Effector memory CD8-positive, alpha-beta T cell (primary cell): ENCODE results near the gene ZNF600.
"Not testable (repeated sequence)": the region's sequence is repeated elsewhere in the genome, so short reads cannot be mapped to it uniquely, and the experiment has no call there.

Source experiments
- ATAC-seq: fragments of 150-1000 bp; cut with Tn5 transposase; replicated peaks from 2 replicates; pipeline ENCODE4 v1.10.0; 2021; ENCODE audit warnings: mild to moderate bottlenecking, moderate library complexity
- DNase-seq, 3 experiments: peaks; one replicate each; pipeline ENCODE4 v3.0.0; 2021
- H3K27ac Mint-ChIP-seq, 2 donors: one replicate each; pipeline ENCODE4 v1.8.0; 2022; ENCODE audit warnings: mild to moderate bottlenecking in 2 of 2, mixed read lengths in 2 of 2, moderate library complexity in 2 of 2
- H3K27me3 Mint-ChIP-seq, 2 donors: one replicate each; pipeline ENCODE4 v1.8.0; 2022; ENCODE audit warnings: mixed read lengths in 2 of 2
- H3K36me3 Mint-ChIP-seq: one replicate; pipeline ENCODE4 v1.8.0; 2022; ENCODE audit warnings: mild to moderate bottlenecking, moderate library complexity, mixed read lengths; ENCODE audit not compliant: insufficient read depth
- H3K4me1 Mint-ChIP-seq, 2 donors: one replicate each; pipeline ENCODE4 v1.8.0; 2022; ENCODE audit warnings: low read depth in 2 of 2, mixed read lengths in 2 of 2
- H3K4me3 Mint-ChIP-seq, 2 donors: one replicate each; pipeline ENCODE4 v1.8.0; 2022; ENCODE audit warnings: mild to moderate bottlenecking in 2 of 2, mixed read lengths in 2 of 2, moderate library complexity in 2 of 2
- H3K9me3 Mint-ChIP-seq, 2 donors: one replicate each; pipeline ENCODE4 v1.8.0; 2022; ENCODE audit warnings: mixed read lengths in 2 of 2

The ZNF600 gene

DNA sequence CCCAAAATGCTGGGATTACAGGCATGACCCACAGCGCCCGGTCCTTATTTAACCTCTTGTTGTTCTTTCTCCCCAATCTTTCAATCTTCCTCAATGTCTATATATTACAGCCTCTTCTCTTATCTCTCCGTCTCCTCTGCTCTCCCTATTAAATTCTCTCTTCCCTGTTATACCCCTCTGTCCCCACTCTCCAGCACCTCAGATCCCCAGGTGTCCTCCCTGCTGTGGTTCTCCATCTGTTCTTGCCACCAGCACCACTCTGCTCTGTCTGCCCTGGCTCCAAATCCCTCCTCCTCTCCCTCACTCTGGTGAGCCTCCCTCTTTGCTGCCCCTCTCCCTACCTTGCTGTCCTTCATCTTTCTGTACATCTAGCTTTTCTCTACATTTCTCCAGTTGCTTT lies 1.1 kb downstream of the ZNF600 start:
- H3K36me3 Mint-ChIP-seq = peaks cover 22% of the 10 kb centered on the region
- no peaks in the 10 kb centered on the region for H3K27me3 Mint-ChIP-seq
- no peak for DNase-seq
- peaks cover 28 to 51% of the 10 kb centered on the region in 2 donors for H3K4me1 Mint-ChIP-seq
- H3K27ac Mint-ChIP-seq = peak overlapping the region; percentile 35 to 72
- peak overlapping the region; percentile 82 to 89 for H3K4me3 Mint-ChIP-seq
- no peaks in the 10 kb centered on the region for H3K9me3 Mint-ChIP-seq
- ATAC-seq = no peak

GRCh38 chr19:52782864-52783263 lies 3.7 kb downstream of the ZNF600 start:
- H3K27ac Mint-ChIP-seq, H3K4me3 Mint-ChIP-seq, ATAC-seq, H3K9me3 Mint-ChIP-seq, DNase-seq, H3K27me3 Mint-ChIP-seq: not testable (repeated sequence)
- Mint-ChIP-seq H3K4me1 (peaks cover 50 to 73% of the 10 kb centered on the region in 2 donors), H3K36me3 (peaks cover 32% of the 10 kb centered on the region)

- no peaks in the 10 kb centered on the region for H3K9me3 Mint-ChIP-seq
Observed at GRCh38 chr19:52778811-52779210, 7.8 kb downstream of the ZNF600 start.

DNA sequence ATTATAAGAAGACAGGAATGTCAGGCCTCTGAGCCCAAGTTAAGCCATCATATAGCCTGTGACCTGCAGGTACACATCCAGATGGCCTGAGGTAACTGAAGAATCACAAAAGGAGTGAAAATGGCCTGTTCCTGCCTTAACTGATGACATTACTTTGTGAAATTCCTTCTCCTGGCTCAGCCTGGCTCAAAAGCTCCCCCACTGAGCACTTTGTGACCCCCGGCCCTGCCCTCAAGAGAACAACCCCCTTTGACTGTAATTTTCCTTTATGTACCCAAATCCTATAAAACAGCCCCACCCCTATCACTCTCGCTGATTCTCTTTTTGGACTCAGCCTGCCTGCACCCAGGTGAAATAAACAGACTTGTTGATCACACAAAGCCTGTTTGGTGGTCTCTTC lies 30.1 kb downstream of the ZNF600 start:
- H3K27me3 Mint-ChIP-seq, H3K4me1 Mint-ChIP-seq, DNase-seq, H3K27ac Mint-ChIP-seq, ATAC-seq, H3K4me3 Mint-ChIP-seq, H3K36me3 Mint-ChIP-seq, H3K9me3 Mint-ChIP-seq: not testable (repeated sequence)

More at GRCh38 chr19:52778811-52779210, 7.8 kb downstream of the ZNF600 start:
- H3K27ac Mint-ChIP-seq = peak overlapping the region; percentile 88 to 95
- DNase-seq = peak; percentile 23 to 35 (median 34)
- peak; percentile 92 for ATAC-seq
- peak overlapping the region; percentile 74 to 81 for H3K4me3 Mint-ChIP-seq
- peaks cover 45% of the 10 kb centered on the region for H3K36me3 Mint-ChIP-seq
- H3K27me3 Mint-ChIP-seq = no peaks in the 10 kb centered on the region
- H3K4me1 Mint-ChIP-seq = peaks cover 31 to 45% of the 10 kb centered on the region in 2 donors

GRCh38 chr19:52749780-52750179 lies 36.8 kb downstream of the ZNF600 start:
- no peak for ATAC-seq

GRCh38 chr19:52748336-52748950 lies 38.1 kb downstream of the ZNF600 start:
- no peak overlapping the region for H3K4me3 Mint-ChIP-seq
- no peak for DNase-seq
- no peaks in the 10 kb centered on the region for H3K27me3 Mint-ChIP-seq

More at GRCh38 chr19:52749780-52750179, 36.8 kb downstream of the ZNF600 start:
- no peaks in the 10 kb centered on the region for H3K27me3 Mint-ChIP-seq
- peaks cover 0 to 8% of the 10 kb centered on the region in 2 donors for H3K4me1 Mint-ChIP-seq
- no peak overlapping the region for H3K4me3 Mint-ChIP-seq
- H3K9me3 Mint-ChIP-seq = no peaks in the 10 kb centered on the region
- peaks cover 6% of the 10 kb centered on the region for H3K36me3 Mint-ChIP-seq
- no peak for DNase-seq
- H3K27ac Mint-ChIP-seq = no peak overlapping the region

GRCh38 chr19:52745919-52746318 lies 40.7 kb downstream of the ZNF600 start:
- H3K9me3 Mint-ChIP-seq, H3K36me3 Mint-ChIP-seq, H3K27me3 Mint-ChIP-seq: not testable (repeated sequence)
- Mint-ChIP-seq H3K4me3 (peak overlapping the region in 1 of 2 donors; percentile 7), H3K4me1 (peaks cover 13 to 30% of the 10 kb centered on the region in 2 donors), H3K27ac (peak overlapping the region; percentile 61 to 76)
- ATAC-seq (peak; percentile 89), DNase-seq (peak in 2 of 3 experiments; percentile 16 to 19)

More at GRCh38 chr19:52748336-52748950, 38.1 kb downstream of the ZNF600 start:
- no peak overlapping the region for H3K27ac Mint-ChIP-seq
- peaks cover 3 to 12% of the 10 kb centered on the region in 2 donors for H3K4me1 Mint-ChIP-seq
- peaks cover 8% of the 10 kb centered on the region for H3K36me3 Mint-ChIP-seq
- peak; percentile 41 for ATAC-seq
- no peaks in the 10 kb centered on the region for H3K9me3 Mint-ChIP-seq

- Mint-ChIP-seq H3K27me3 (no peaks in the 10 kb centered on the region), H3K9me3 (no peaks in the 10 kb centered on the region), H3K4me3 (peak overlapping the region in 1 of 2 donors; percentile 52), H3K36me3 (peaks cover 8% of the 10 kb centered on the region), H3K27ac (peak overlapping the region; percentile 81 to 91), H3K4me1 (peaks cover 13 to 33% of the 10 kb centered on the region in 2 donors)
- ATAC-seq (no peak), DNase-seq (no peak)
Observed at GRCh38 chr19:52743091-52743490, 43.5 kb downstream of the ZNF600 start.

- no peak for DNase-seq
- H3K4me3 Mint-ChIP-seq = peak overlapping the region; percentile 52 to 55
Observed at GRCh38 chr19:52742516-52742915, 44.1 kb downstream of the ZNF600 start.

DNA sequence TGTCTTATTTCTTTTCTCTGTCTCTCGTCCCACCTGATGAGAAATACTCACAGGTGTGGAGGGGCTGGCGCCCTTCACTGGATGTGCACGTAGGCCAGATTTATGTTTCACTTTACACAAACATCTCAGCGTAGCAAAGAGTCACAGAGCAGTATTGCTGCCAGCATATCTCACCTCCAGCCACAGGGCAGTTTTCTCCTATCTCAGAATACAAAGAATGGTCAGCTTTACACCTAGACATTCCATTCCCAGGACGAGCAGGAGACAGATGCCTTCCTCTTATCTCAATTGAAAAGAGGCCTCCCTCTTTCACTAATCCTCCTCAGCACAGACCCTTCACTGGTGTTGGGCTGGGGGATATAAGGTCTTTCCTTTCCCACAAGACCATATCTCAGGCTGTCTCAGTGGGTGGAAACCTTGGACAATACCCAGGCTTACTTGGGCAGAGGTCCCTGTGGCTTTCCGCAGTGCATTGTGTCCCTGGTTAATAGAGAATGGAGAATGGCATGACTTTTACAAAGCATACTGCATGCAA lies 44.6 kb downstream of the ZNF600 start:
- Mint-ChIP-seq H3K36me3 (peaks cover 8% of the 10 kb centered on the region), H3K4me3 (peak overlapping the region; percentile 52 to 55), H3K4me1 (peaks cover 13 to 33% of the 10 kb centered on the region in 2 donors), H3K27me3 (no peaks in the 10 kb centered on the region), H3K9me3 (no peaks in the 10 kb centered on the region), H3K27ac (peak overlapping the region; percentile 81 to 91)
- DNase-seq = no peak
- no peak for ATAC-seq

More at GRCh38 chr19:52742516-52742915, 44.1 kb downstream of the ZNF600 start:
- Mint-ChIP-seq H3K9me3 (no peaks in the 10 kb centered on the region), H3K27me3 (no peaks in the 10 kb centered on the region), H3K27ac (peak overlapping the region; percentile 81 to 91), H3K36me3 (peaks cover 8% of the 10 kb centered on the region), H3K4me1 (peaks cover 13 to 33% of the 10 kb centered on the region in 2 donors)
- peak; percentile 35 for ATAC-seq

DNA sequence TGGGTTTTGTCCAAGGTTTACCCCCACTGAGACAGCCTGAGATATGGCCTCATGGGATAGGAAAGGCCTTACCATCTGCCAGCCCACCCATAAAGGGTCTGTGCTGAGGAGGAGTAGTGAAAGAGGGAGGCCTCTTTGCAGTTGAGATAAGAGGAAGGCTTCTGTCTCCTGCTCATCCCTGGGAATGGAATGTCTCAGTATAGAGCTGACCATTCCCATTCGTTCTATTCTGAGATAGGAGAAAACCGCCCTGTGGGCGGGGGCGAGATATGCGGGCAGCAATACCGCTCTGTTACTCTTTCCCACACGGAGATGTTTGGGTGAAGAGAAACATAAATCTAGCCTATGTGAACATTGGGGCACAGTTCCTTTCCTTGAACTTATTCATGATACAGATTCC lies 45.2 kb downstream of the ZNF600 start:
- H3K9me3 Mint-ChIP-seq, DNase-seq, H3K36me3 Mint-ChIP-seq, H3K4me3 Mint-ChIP-seq, H3K27me3 Mint-ChIP-seq, ATAC-seq: not testable (repeated sequence)
- peaks cover 13 to 33% of the 10 kb centered on the region in 2 donors for H3K4me1 Mint-ChIP-seq
- H3K27ac Mint-ChIP-seq = peak overlapping the region; percentile 81 to 91

DNA sequence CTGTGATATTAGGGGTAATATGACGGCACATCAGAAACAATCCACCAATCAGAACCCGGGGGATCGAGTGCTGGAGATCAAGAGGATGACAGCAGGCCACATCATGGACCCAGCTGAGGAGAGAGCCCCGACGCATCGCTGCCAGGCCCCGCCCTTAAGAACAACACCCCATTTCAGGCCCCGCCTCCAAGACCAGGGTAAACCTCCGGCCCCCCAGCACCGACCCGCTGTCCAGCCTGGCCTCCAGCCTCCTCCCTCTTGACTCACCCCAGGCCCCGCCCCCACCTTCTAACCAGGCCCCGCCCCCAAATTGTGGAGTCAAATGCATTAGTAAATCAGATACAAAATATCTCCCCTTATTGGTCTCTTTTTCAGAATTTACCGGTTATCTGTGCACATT lies 47.0 kb downstream of the ZNF600 start:
- DNase-seq (no peak), ATAC-seq (no peak)
- H3K4me1 Mint-ChIP-seq = peaks cover 21 to 28% of the 10 kb centered on the region in 2 donors
- no peak overlapping the region for H3K27ac Mint-ChIP-seq
- H3K27me3 Mint-ChIP-seq = no peaks in the 10 kb centered on the region
- H3K9me3 Mint-ChIP-seq = no peaks in the 10 kb centered on the region
- H3K36me3 Mint-ChIP-seq = peaks cover 12% of the 10 kb centered on the region
- H3K4me3 Mint-ChIP-seq = no peak overlapping the region

- DNase-seq = no peak
- Mint-ChIP-seq H3K27me3 (no peaks in the 10 kb centered on the region), H3K27ac (peak overlapping the region in 1 of 2 donors; percentile 35), H3K36me3 (peaks cover 11% of the 10 kb centered on the region), H3K4me1 (peaks cover 19 to 21% of the 10 kb centered on the region in 2 donors), H3K4me3 (peak overlapping the region; percentile 81 to 85), H3K9me3 (no peaks in the 10 kb centered on the region)
- ATAC-seq = no peak
Observed at GRCh38 chr19:52735734-52736133, 50.9 kb downstream of the ZNF600 start.
